Common myeloid progenitor, CD34-positive (primary cell): ENCODE data around the gene ARMC3.

Source experiments
- CTCF ChIA-PET: fragments of 350-600 bp; sonication (Branson Sonifier 250); formaldehyde crosslinking; loops from one replicate; lab custom pipeline; 2021; ENCODE audit warnings: antibody characterized with exemption; lab: Charles Lee
- POLR2A ChIA-PET: fragments of 350-600 bp; sonication (Branson Sonifier 250); formaldehyde crosslinking; loops from one replicate; lab custom pipeline; 2021; ENCODE audit warnings: antibody characterized with exemption; lab: Charles Lee
- DNase-seq, 3 donors: peaks; one replicate each; pipeline versions ENCODE4 v3.0.0 to v3.0.0-alpha.2; 2013
- H3K27ac ChIP-seq, 2 experiments: 1 replicate in 1 of 2; 2 replicates in 1 of 2; pipeline ENCODE4 v1.7.0; 2013; ENCODE audit warnings: inconsistent platforms in 2 of 2, low read length in 2 of 2, mild to moderate bottlenecking in 2 of 2, low read depth in 1 of 2, moderate library complexity in 1 of 2; ENCODE audit not compliant: severe bottlenecking in 2 of 2, insufficient read depth in 1 of 2, poor library complexity in 1 of 2
- H3K27me3 ChIP-seq, 5 experiments: replicated peaks in 2 of 5; 1 replicate in 3 of 5; 2 replicates in 2 of 5; pipeline versions ENCODE4 v1.6.1 to v1.7.0; 2013; ENCODE audit warnings: low read length in 4 of 5, mild to moderate bottlenecking in 2 of 5, moderate library complexity in 2 of 5, inconsistent platforms in 1 of 5; ENCODE audit not compliant: insufficient read depth in 5 of 5, control insufficient read depth in 4 of 5
- H3K36me3 ChIP-seq, 4 experiments: 1 replicate in 2 of 4; 2 replicates in 2 of 4; pipeline versions ENCODE4 v1.6.1 to v1.7.0; 2013; ENCODE audit warnings: low read length in 3 of 4, control low read depth in 1 of 4, mild to moderate bottlenecking in 1 of 4; ENCODE audit not compliant: control insufficient read depth in 4 of 4, insufficient read depth in 4 of 4
- H3K4me1 ChIP-seq, 4 experiments: 1 replicate in 3 of 4; 2 replicates in 1 of 4; pipeline versions ENCODE4 v1.6.1 to v1.7.1; 2013; ENCODE audit warnings: low read length in 3 of 4, mild to moderate bottlenecking in 3 of 4, control low read depth in 1 of 4, inconsistent platforms in 1 of 4, moderate library complexity in 1 of 4; ENCODE audit not compliant: control insufficient read depth in 4 of 4, insufficient read depth in 4 of 4; ENCODE audit errors: control extremely low read depth in 1 of 4
- H3K4me3 ChIP-seq, 7 experiments: 1 replicate in 4 of 7; 2 replicates in 3 of 7; pipeline versions ENCODE4 v1.5.1 to v1.7.0; 2013; ENCODE audit warnings: mild to moderate bottlenecking in 7 of 7, low read length in 6 of 7, moderate library complexity in 6 of 7, inconsistent platforms in 2 of 7, low read depth in 2 of 7, control low read depth in 1 of 7; ENCODE audit not compliant: insufficient read depth in 4 of 7, control insufficient read depth in 1 of 7; ENCODE audit errors: extremely low read depth in 1 of 7
- H3K9me3 ChIP-seq, 5 experiments: 1 replicate in 4 of 5; 2 replicates in 1 of 5; pipeline versions ENCODE4 v1.6.1 to v1.7.1; 2013; ENCODE audit warnings: low read length in 4 of 5, mild to moderate bottlenecking in 2 of 5, inconsistent platforms in 1 of 5, low read depth in 1 of 5, moderate library complexity in 1 of 5; ENCODE audit not compliant: control insufficient read depth in 4 of 5, insufficient read depth in 2 of 5; ENCODE audit errors: control extremely low read depth in 1 of 5
- WGBS: methylation state at CpG from one replicate; pipeline ENCODE4 v1.1.5; 2013; ENCODE audit not compliant: insufficient coverage; 5-methylcytosine and 5-hydroxymethylcytosine counted together

Gene ARMC3

DNA sequence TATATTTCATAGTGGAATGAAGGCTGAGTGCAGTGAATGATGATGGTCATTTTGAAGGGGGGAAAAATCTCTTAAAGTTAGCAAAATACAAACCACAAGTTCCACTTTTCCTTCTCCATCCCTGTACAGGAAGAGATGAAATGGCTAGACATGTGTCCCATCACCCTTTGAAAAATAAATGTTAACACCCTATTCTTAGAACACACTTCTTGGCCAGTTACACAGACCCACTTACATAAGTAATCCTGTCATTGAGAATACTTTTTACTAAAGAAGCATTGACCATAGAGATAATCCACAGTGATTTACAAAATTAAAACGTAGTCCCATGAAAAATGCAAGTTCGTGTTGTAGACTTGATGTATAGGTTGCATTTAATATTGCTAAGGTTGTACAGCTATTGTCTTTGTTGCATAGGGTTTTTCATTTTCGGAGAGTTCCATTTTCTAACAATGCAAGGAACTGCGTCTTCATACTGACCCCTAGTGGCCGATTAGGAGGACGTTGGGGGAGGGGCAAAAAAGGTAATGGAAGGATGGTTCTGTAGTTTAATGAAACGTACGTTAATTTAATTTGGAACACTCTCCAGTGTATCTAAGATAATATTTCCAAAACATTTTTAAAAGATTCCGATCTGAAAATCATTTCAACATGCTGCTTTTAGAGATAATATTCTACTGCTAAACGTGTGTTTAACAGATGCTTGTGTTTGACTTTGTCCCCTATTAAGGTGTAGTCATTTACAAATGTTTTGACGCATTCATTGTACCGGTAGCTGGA lies 60.9 kb downstream of the ARMC3 start:
- peaks cover 0 to 6% (median 3%) of the 10 kb centered on the region in 4 experiments for H3K4me1 ChIP-seq
- H3K36me3 ChIP-seq: no peaks in the 10 kb centered on the region
- no peak overlapping the region for H3K27ac ChIP-seq
- 0% methylated on average over 2 of the region's 12 CpGs for WGBS
- H3K4me3 ChIP-seq: peak overlapping the region in 1 of 7 experiments; percentile 25
- DNase-seq: peak; percentile 71 to 78 (median 72)
- H3K27me3 ChIP-seq: peaks cover 0 to 2% (median 0%) of the 10 kb centered on the region in 5 experiments
- POLR2A ChIA-PET: no interaction called here
- H3K9me3 ChIP-seq: no peaks in the 10 kb centered on the region
- CTCF ChIA-PET: interaction anchor here (0.6 to 5.5 kb wide), 22 partner anchors 9 to 998 kb away, joined by 3 to 30 read pairs (median 3); no protein-coding TSS in a partner anchor

DNA sequence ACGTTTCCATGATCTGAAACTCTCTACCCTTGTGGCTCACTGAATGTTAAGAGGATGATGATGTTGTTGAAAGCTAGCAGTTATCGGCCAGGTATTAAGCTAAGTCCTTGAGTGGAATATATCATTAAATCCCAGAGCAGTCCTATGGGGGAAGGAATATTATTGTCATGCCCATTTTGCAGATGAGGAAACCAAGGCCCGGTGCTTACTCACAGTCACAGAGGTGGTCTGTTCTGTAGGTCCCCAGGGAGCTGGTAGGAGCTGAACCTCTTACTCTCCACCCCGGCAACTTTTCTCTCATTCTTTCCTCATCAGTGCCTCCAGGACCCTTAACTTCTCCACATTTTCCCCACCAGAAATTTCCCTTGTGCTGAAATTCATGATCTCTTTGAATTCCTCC lies 62.6 kb downstream of the ARMC3 start:
- no peaks in the 10 kb centered on the region for H3K36me3 ChIP-seq
- DNase-seq: no peak
- H3K4me3 ChIP-seq: no peak overlapping the region
- H3K4me1 ChIP-seq: peaks cover 0 to 6% (median 2%) of the 10 kb centered on the region in 4 experiments
- WGBS: 100% methylated on average over 2 of the region's 4 CpGs
- H3K27ac ChIP-seq: no peak overlapping the region
- no peaks in the 10 kb centered on the region for H3K9me3 ChIP-seq
- peaks cover 0 to 2% (median 0%) of the 10 kb centered on the region in 5 experiments for H3K27me3 ChIP-seq
- CTCF ChIA-PET: interaction anchor here (0.6 to 5.5 kb wide), 9 partner anchors 9 to 979 kb away, joined by 3 to 30 read pairs (median 5); no protein-coding TSS in a partner anchor
- POLR2A ChIA-PET: no interaction called here

DNA sequence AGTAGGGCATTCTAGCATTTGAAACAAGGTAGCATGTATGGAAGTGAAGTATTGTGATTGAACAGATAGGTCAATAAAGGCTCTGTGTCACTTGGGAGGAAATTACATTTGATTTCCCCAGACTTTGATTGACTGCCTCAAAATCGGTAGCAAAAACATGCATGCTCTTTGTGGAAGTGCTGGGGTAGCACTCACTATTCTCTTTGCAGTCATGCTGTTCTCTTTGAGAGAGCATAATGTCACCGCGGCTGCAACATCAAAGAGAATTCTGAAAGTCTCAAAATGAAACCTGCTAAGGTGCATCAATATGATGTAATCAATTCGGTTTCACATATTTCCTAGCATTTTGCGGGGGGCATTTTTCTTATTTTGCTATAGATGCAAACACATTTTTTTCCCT lies 64.2 kb downstream of the ARMC3 start:
- no peak for DNase-seq
- ChIA-PET POLR2A (no interaction called here), CTCF (interaction anchor here (4.8 to 5.5 kb wide), 2 partner anchors 417 to 441 kb away, joined by 29 to 30 read pairs; no protein-coding TSS in a partner anchor)
- no peak overlapping the region for H3K27ac ChIP-seq
- H3K9me3 ChIP-seq: no peaks in the 10 kb centered on the region
- H3K4me3 ChIP-seq: no peak overlapping the region
- 95% methylated on average over 3 of the region's 5 CpGs for WGBS
- H3K4me1 ChIP-seq: peaks cover 0 to 6% (median 2%) of the 10 kb centered on the region in 4 experiments
- no peaks in the 10 kb centered on the region for H3K36me3 ChIP-seq
- peaks cover 0 to 2% (median 0%) of the 10 kb centered on the region in 5 experiments for H3K27me3 ChIP-seq

DNA sequence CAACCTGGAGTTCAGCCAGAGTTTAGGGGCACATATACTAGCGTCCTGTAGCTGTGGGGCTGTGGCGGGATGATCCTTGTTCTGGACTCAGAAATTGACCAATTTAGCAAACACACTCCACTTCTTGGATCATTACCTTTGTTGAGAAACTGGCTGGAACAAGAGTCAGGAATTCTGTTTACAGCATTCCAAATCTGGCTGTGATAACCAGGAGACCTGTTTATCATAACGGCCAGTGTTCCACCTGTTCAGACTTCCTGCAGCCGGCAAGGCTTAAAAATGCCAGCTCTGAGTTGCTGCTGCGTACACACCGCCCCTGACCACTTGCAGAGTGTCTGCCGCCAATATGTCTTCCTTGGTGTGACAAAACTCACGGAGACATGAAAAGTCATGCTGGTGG lies 64.8 kb downstream of the ARMC3 start:
- Histone ChIP-seq H3K9me3 (no peaks in the 10 kb centered on the region), H3K4me1 (peaks cover 0 to 6% (median 2%) of the 10 kb centered on the region in 4 experiments), H3K4me3 (no peak overlapping the region), H3K27me3 (peaks cover 0 to 2% (median 0%) of the 10 kb centered on the region in 5 experiments), H3K27ac (no peak overlapping the region), H3K36me3 (no peaks in the 10 kb centered on the region)
- ChIA-PET POLR2A (no interaction called here), CTCF (interaction anchor here (1.1 to 1.4 kb wide), 2 partner anchors 407 to 418 kb away, joined by 3 to 5 read pairs; no protein-coding TSS in a partner anchor)
- WGBS: 94% methylated on average over 4 of the region's 8 CpGs
- DNase-seq: no peak

DNA sequence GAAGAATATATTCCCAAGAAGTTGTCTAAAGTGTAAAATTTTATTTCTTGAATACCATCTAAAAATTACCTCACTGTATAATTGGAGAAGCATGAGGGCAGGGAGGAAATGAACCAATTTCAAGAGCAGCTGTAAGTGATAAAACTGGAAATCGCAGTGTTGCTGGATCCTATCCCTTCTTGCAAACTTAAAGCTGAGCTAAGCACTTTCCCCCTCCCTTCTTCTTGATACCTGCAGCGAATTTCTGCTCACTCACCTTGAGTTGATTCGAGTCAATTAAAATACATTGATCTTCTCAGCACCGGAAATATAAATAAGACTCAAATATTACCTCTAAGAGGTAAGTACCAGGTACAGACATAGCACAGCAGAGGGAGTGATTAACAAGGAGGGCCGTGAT lies 65.5 kb downstream of the ARMC3 start:
- POLR2A ChIA-PET: no interaction called here

DNA sequence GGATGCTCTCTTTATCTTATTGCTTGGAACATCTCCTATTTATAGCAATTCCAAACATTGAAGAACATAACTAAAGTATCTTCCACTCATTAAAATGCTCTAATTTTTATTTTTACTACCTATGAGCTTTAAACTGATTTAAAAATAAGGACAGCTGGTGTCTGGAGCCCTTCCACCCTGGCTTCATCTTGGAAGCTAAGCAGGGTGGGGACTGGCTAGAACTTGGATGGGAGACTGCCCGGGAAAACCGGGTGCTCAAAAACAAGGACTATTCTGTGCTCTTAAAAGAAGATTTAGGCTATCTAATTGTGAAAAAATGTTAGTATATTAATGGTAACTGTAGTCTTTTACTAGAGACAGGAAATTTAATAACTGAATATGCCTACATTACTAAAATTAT lies 69.2 kb downstream of the ARMC3 start:
- H3K4me1 ChIP-seq: no peaks in the 10 kb centered on the region
- DNase-seq: peak in 2 of 3 donors; percentile 33 to 50
- no peaks in the 10 kb centered on the region for H3K36me3 ChIP-seq
- no peak overlapping the region for H3K27ac ChIP-seq
- H3K27me3 ChIP-seq: peaks cover 0 to 4% (median 3%) of the 10 kb centered on the region in 5 experiments
- H3K9me3 ChIP-seq: no peaks in the 10 kb centered on the region
- CTCF ChIA-PET: no interaction called here
- 67% methylated on average over 1 of the region's 2 CpGs for WGBS
- H3K4me3 ChIP-seq: no peak overlapping the region
- POLR2A ChIA-PET: no interaction called here

More for the DNA sequence above, 65.5 kb downstream of the ARMC3 start:
- Histone ChIP-seq H3K27ac (no peak overlapping the region), H3K36me3 (no peaks in the 10 kb centered on the region), H3K4me3 (no peak overlapping the region), H3K4me1 (peaks cover 0 to 5% (median 2%) of the 10 kb centered on the region in 4 experiments), H3K27me3 (peaks cover 0 to 2% (median 0%) of the 10 kb centered on the region in 5 experiments), H3K9me3 (no peaks in the 10 kb centered on the region)
- CTCF ChIA-PET: interaction anchor here (1.1 to 1.4 kb wide), 2 partner anchors 408 to 419 kb away, joined by 3 to 5 read pairs; no protein-coding TSS in a partner anchor
- no peak for DNase-seq
- WGBS: 94% methylated on average over 3 of the region's 5 CpGs

DNA sequence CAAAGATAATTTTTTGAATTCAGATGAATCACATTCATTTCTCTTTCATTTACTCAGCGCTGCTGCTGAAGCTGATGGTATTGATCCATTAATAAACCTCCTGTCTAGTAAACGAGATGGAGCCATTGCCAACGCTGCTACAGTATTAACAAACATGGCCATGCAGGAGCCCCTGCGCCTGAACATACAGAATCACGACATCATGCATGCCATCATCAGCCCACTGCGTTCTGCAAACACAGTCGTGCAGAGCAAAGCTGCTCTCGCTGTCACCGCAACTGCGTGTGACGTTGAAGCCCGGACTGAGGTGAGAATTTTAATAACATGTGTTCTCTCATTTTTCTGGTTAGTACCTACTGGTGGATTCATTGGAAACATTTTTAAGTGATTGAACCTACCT lies 70.2 kb downstream of the ARMC3 start:
- ChIA-PET POLR2A (no interaction called here), CTCF (no interaction called here)
- Histone ChIP-seq H3K36me3 (no peaks in the 10 kb centered on the region), H3K9me3 (no peaks in the 10 kb centered on the region), H3K27me3 (peaks cover 0 to 4% (median 3%) of the 10 kb centered on the region in 5 experiments), H3K27ac (no peak overlapping the region), H3K4me3 (no peak overlapping the region), H3K4me1 (no peaks in the 10 kb centered on the region)
- 95% methylated on average over 11 of the region's 12 CpGs for WGBS
- DNase-seq: no peak
